ENCODE measurements around the gene PRELP. TPM values are rescaled to one million over a fixed set of nuclear protein-coding genes. Genes with fewer than 3 reads are reported as not detected.

PRELP gene
- total and polyA plus RNA-seq, 2 donors (not counting 3 experiments of a cell fraction or from before 2014, with no cell fraction given), result 0.01 TPM; not detected in 1

DNA sequence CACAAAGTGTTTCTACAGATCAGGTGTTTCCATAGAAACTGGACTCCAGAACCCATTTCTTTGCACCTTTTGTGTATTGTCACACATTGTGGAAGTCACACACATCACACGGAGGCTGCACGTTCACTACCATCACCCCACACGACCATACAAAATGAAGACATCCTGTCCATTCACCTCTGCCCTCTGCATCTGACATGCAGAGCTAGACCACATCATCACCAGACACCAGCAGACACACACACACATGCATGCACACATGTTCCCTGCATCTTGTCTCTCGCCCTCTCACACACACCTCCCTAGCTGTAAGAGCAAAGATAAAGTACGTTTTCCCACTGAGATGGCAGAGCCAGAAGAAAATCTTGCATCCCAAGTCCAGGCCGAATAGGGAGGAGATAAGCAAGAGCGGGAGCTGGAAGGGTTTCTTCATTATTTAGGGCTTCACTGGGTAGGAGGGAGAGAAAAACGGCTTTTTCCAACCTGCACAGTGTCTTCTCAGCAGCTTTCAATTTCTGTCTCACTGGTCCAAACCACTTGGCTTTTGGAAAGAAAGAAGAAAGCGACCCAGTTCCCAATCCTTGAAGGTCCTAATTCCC, 709 bp downstream of the PRELP start:
- BruUV-seq (replicated peaks), result no TSS peak
- no peak overlapping the region for H3K9ac ChIP-seq (replicated peaks; ENCODE audit: extremely low read depth, insufficient read depth, low read length)

DNA sequence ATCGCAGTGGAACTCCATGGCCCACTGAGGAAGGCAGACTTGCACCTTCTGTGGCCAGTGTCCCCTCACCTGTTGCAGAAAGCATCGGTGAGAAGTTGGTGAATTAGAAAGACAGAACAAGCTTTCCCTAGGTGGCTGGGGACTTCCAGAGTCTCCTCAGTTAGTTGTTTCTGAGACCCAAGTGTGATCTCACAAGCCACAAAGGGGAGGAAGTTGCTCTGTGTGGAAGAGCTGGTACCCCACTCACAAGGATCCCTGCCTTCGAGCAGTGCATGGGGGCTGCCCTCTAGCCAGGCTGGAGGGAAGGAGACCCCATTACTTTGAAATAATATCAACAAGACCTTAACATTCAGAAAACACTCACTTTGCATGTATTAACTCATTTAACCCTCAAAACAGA, 2.1 kb downstream of the PRELP start:
- H3K27me3 ChIP-seq (ENCODE audit: control insufficient read depth in 2 of 2, insufficient read depth in 2 of 2, low read length in 2 of 2), result peaks cover 22 to 28% of the 10 kb centered on the region in 2 experiments
- no peak overlapping the region for H3K9ac ChIP-seq (replicated peaks; ENCODE audit: extremely low read depth, insufficient read depth, low read length)
- H3K4me3 ChIP-seq (replicated peaks in 1 of 3; ENCODE audit: insufficient read depth in 1 of 3, low read depth in 1 of 3, low read length in 3 of 3), result no peak overlapping the region
- no peaks in the 10 kb centered on the region for H3K9me3 ChIP-seq (replicated peaks; ENCODE audit: control insufficient read depth, insufficient read depth, low read length)
- H3K4me2 ChIP-seq (ENCODE audit: insufficient read depth, low read length), result no peak overlapping the region
- no TSS peak for BruUV-seq (replicated peaks)
- FAIRE-seq (no peak), DNase-seq (ENCODE audit: low read depth, low spot score) (no peak)
- no peaks in the 10 kb centered on the region for H3K9me1 ChIP-seq (replicated peaks; ENCODE audit: control insufficient read depth, extremely low read depth, insufficient read depth, low read length)
- H3K27ac ChIP-seq (ENCODE audit: insufficient read depth, low read depth, low read length), result no peak overlapping the region
- H3K79me2 ChIP-seq (ENCODE audit: control insufficient read depth, insufficient read depth, low read length), result no peaks in the 10 kb centered on the region
- ChIA-PET POLR2A (no interaction called here), CTCF (interaction anchor here (0.9 to 3.6 kb wide), 4 partner anchors 10 to 210 kb away, joined by 3 to 13 read pairs (median 8); no protein-coding TSS in a partner anchor)
- no peak overlapping the region for H2AFZ ChIP-seq (ENCODE audit: low read depth, low read length)
- no peaks in the 10 kb centered on the region for H3K36me3 ChIP-seq (ENCODE audit: control insufficient read depth in 2 of 2, extremely low read depth in 1 of 2, insufficient read depth in 2 of 2, low read length in 2 of 2)
- intact Hi-C loops (cut with micrococcal nuclease), result no loop called here
- dilution Hi-C loops (cut with MboI; ENCODE audit: extremely low pct_ligation_motif_present, low sequenced_read_pairs), result no loop called here
- no peak for TF ChIP-seq FOS (IDR thresholded peaks at IDR 0.05; ENCODE audit: borderline replicate concordance, insufficient read depth, low read length)
- TF ChIP-seq POLR2A (IDR thresholded peaks at IDR 0.05; ENCODE audit: low read depth, low read length), result no peak
- TF ChIP-seq MYC (IDR thresholded peaks at IDR 0.05; ENCODE audit: low read depth, low read length), result no peak
- no peak for TF ChIP-seq GATA2 (IDR thresholded peaks at IDR 0.05; ENCODE audit: insufficient read depth, insufficient read length, low read depth, low read length)
- TF ChIP-seq, protein P1, sequence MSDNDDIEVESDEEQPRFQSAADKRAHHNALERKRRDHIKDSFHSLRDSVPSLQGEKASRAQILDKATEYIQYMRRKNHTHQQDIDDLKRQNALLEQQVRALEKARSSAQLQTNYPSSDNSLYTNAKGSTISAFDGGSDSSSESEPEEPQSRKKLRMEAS (IDR thresholded peaks at IDR 0.05; ENCODE audit: insufficient read depth, insufficient read length), result no peak
- TF ChIP-seq POLR2AphosphoS5 (IDR thresholded peaks at IDR 0.05; ENCODE audit: insufficient read depth, low read depth, low read length), result no peak
- no peak for TF ChIP-seq EZH2 (IDR thresholded peaks at IDR 0.05; ENCODE audit: borderline replicate concordance, low read depth, low read length, severe bottlenecking)
- no peak for TF ChIP-seq JUN (IDR thresholded peaks at IDR 0.05; ENCODE audit: borderline replicate concordance, insufficient read depth, insufficient read length, low read depth)
- TF ChIP-seq, protein P2, sequence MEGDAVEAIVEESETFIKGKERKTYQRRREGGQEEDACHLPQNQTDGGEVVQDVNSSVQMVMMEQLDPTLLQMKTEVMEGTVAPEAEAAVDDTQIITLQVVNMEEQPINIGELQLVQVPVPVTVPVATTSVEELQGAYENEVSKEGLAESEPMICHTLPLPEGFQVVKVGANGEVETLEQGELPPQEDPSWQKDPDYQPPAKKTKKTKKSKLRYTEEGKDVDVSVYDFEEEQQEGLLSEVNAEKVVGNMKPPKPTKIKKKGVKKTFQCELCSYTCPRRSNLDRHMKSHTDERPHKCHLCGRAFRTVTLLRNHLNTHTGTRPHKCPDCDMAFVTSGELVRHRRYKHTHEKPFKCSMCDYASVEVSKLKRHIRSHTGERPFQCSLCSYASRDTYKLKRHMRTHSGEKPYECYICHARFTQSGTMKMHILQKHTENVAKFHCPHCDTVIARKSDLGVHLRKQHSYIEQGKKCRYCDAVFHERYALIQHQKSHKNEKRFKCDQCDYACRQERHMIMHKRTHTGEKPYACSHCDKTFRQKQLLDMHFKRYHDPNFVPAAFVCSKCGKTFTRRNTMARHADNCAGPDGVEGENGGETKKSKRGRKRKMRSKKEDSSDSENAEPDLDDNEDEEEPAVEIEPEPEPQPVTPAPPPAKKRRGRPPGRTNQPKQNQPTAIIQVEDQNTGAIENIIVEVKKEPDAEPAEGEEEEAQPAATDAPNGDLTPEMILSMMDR (IDR thresholded peaks at IDR 0.05; ENCODE audit: extremely low read depth in 1 of 2, insufficient read depth in 1 of 2, low read depth in 1 of 2, low read length in 2 of 2), result no peak
- no peaks in the 10 kb centered on the region for H4K20me1 ChIP-seq (replicated peaks; ENCODE audit: control insufficient read depth, extremely low read depth, insufficient read depth, low read length)
- peaks cover 7% of the 10 kb centered on the region for H3K4me1 ChIP-seq (ENCODE audit: control insufficient read depth, extremely low read depth, insufficient read depth, low read length)

More for the DNA sequence above, 709 bp downstream of the PRELP start:
- no peak overlapping the region for H2AFZ ChIP-seq (ENCODE audit: low read depth, low read length)
- H3K4me3 ChIP-seq (replicated peaks in 1 of 3; ENCODE audit: insufficient read depth in 1 of 3, low read depth in 1 of 3, low read length in 3 of 3), result no peak overlapping the region
- H3K4me1 ChIP-seq (ENCODE audit: control insufficient read depth, extremely low read depth, insufficient read depth, low read length), result peaks cover 7% of the 10 kb centered on the region
- ChIA-PET POLR2A (interaction anchor here (1.0 kb wide), 1 partner anchor 13 kb away, joined by 3 read pairs; no protein-coding TSS in a partner anchor), CTCF (interaction anchor here (1.0 to 3.6 kb wide), 8 partner anchors 11 to 209 kb away, joined by 3 to 13 read pairs (median 6); no protein-coding TSS in a partner anchor)
- no peaks in the 10 kb centered on the region for H3K9me1 ChIP-seq (replicated peaks; ENCODE audit: control insufficient read depth, extremely low read depth, insufficient read depth, low read length)
- H3K36me3 ChIP-seq (ENCODE audit: control insufficient read depth in 2 of 2, extremely low read depth in 1 of 2, insufficient read depth in 2 of 2, low read length in 2 of 2), result no peaks in the 10 kb centered on the region
- intact Hi-C loops (cut with micrococcal nuclease) (no loop called here), dilution Hi-C loops (cut with MboI; ENCODE audit: extremely low pct_ligation_motif_present, low sequenced_read_pairs) (no loop called here)
- H3K79me2 ChIP-seq (ENCODE audit: control insufficient read depth, insufficient read depth, low read length), result no peaks in the 10 kb centered on the region
- no peaks in the 10 kb centered on the region for H4K20me1 ChIP-seq (replicated peaks; ENCODE audit: control insufficient read depth, extremely low read depth, insufficient read depth, low read length)
- peaks cover 27 to 36% of the 10 kb centered on the region in 2 experiments for H3K27me3 ChIP-seq (ENCODE audit: control insufficient read depth in 2 of 2, insufficient read depth in 2 of 2, low read length in 2 of 2)
- DNase-seq (ENCODE audit: low read depth, low spot score), result no peak
- TF ChIP-seq POLR2AphosphoS5 (IDR thresholded peaks at IDR 0.05; ENCODE audit: insufficient read depth, low read depth, low read length) (no peak), POLR2A (IDR thresholded peaks at IDR 0.05; ENCODE audit: low read depth, low read length) (no peak)
- FAIRE-seq, result no peak
- H3K9me3 ChIP-seq (replicated peaks; ENCODE audit: control insufficient read depth, insufficient read depth, low read length), result no peaks in the 10 kb centered on the region
- no peak overlapping the region for H3K4me2 ChIP-seq (ENCODE audit: insufficient read depth, low read length)
- no peak overlapping the region for H3K27ac ChIP-seq (ENCODE audit: insufficient read depth, low read depth, low read length)

Measured in endothelial cell of umbilical vein (primary cell).